Prostate gland (tissue), 2 donors: ENCODE data around the gene TBX4. TPM values are rescaled to one million over a fixed set of nuclear protein-coding genes. Genes with fewer than 3 reads are reported as not detected.
"Not testable (repeated sequence)": the region's sequence is repeated elsewhere in the genome, so short reads cannot be mapped to it uniquely, and the experiment has no call there.

ENCODE experiments used
- DNase-seq: peaks from one replicate; pipeline ENCODE4 v3.0.0-alpha.2; 2019; ENCODE audit warnings: low spot score
- H3K27ac ChIP-seq, 2 donors: fragments of 200-600 bp; sonication (generic); 2 replicates each; pipeline ENCODE4 v1.5.1; 2017 to 2019
- H3K27me3 ChIP-seq: fragments of 200-600 bp; sonication (generic); replicated peaks from 2 replicates; pipeline ENCODE4 v1.5.1; 2019; ENCODE audit not compliant: insufficient read depth
- H3K36me3 ChIP-seq, 2 donors: fragments of 200-600 bp; sonication (generic); 1 replicate in 1 of 2; 2 replicates in 1 of 2; pipeline versions ENCODE4 v1.5.1 to v1.8.1; 2017 to 2019
- H3K4me1 ChIP-seq: fragments of 200-600 bp; sonication (generic); replicated peaks from 2 replicates; pipeline ENCODE4 v1.5.1; 2019
- H3K4me3 ChIP-seq, 2 donors: fragments of 200-600 bp; sonication (generic); 2 replicates each; pipeline ENCODE4 v1.5.1; 2017 to 2019
- H3K9me3 ChIP-seq: fragments of 200-600 bp; sonication (generic); 2 replicates; pipeline ENCODE4 v1.5.1; 2017
- CTCF ChIP-seq, 4 experiments: fragments of 200-600 bp in 2 of 4; fragments of 450-650 bp in 2 of 4; sonication (generic) in 2 of 4; IDR thresholded peaks; 1 replicate in 3 of 4; 2 replicates in 1 of 4; pipeline ENCODE4 v1.5.1; 2016 to 2019; ENCODE audit warnings: antibody characterized with exemption in 4 of 4, mild to moderate bottlenecking in 2 of 4, moderate library complexity in 2 of 4
- POLR2A ChIP-seq: fragments of 450-650 bp; IDR thresholded peaks from one replicate; pipeline ENCODE4 v1.6.1; 2016; ENCODE audit warnings: antibody characterized with exemption, mild to moderate bottlenecking
- POLR2AphosphoS5 ChIP-seq: sonication (generic); formaldehyde crosslinking; IDR thresholded peaks from one replicate; pipeline ENCODE4 v1.6.1; 2017; ENCODE audit warnings: antibody characterized with exemption
- WGBS: methylation state at CpG from one replicate; pipeline ENCODE4 v1.1.5; 2018; 5-methylcytosine and 5-hydroxymethylcytosine counted together
- intact Hi-C: fragments of 100-400 bp; cut with DNase I; formaldehyde crosslinking; loops from one replicate; pipeline ENCODE4 v1.14.2; 2022
- total RNA-seq, 2 donors: library from RNA; depleted of rRNA; stranded (reverse); fragments of >200 nt; gene quantifications; one replicate each; pipeline ENCODE4 v1.1.0, GENCODE V29; 2016

Gene TBX4
- total RNA-seq, 2 donors from 2014 or later, result 3.5 to 5.0 TPM

GRCh38 chr17:61519754-61520440 is 67.7 kb downstream of the TBX4 start:
- intact Hi-C loops, result no loop called here
- WGBS, result 81% methylated on average over 3 of the region's 3 CpGs
- H3K27me3 ChIP-seq, result no peaks in the 10 kb centered on the region
- H3K4me1 ChIP-seq, result no peaks in the 10 kb centered on the region
- H3K27ac ChIP-seq, result no peak overlapping the region
- H3K4me3 ChIP-seq, result no peak overlapping the region
- TF ChIP-seq POLR2A (no peak), CTCF (IDR thresholded peaks at IDR 0.05) (no peak), POLR2AphosphoS5 (no peak)
- no peaks in the 10 kb centered on the region for H3K36me3 ChIP-seq
- DNase-seq, result no peak
- H3K9me3 ChIP-seq, result no peaks in the 10 kb centered on the region

- DNase-seq, result no peak
- no peak for TF ChIP-seq CTCF (IDR thresholded peaks at IDR 0.05)
- TF ChIP-seq POLR2A, result no peak
- no peak for TF ChIP-seq POLR2AphosphoS5
- H3K27me3 ChIP-seq, result no peaks in the 10 kb centered on the region
- H3K27ac ChIP-seq, result no peak overlapping the region
- no peaks in the 10 kb centered on the region for H3K4me1 ChIP-seq
- no peaks in the 10 kb centered on the region for H3K9me3 ChIP-seq
- H3K4me3 ChIP-seq, result no peak overlapping the region
- intact Hi-C loops, result no loop called here
- WGBS, result 91% methylated on average over 3 of the region's 3 CpGs
- no peaks in the 10 kb centered on the region for H3K36me3 ChIP-seq
Observed at GRCh38 chr17:61520897-61521296, 68.7 kb downstream of the TBX4 start.

GRCh38 chr17:61522088-61522487 is 69.9 kb downstream of the TBX4 start:
- no peaks in the 10 kb centered on the region for H3K9me3 ChIP-seq
- no peak overlapping the region for H3K4me3 ChIP-seq
- H3K27me3 ChIP-seq, result no peaks in the 10 kb centered on the region
- TF ChIP-seq CTCF (IDR thresholded peaks at IDR 0.05) (no peak), POLR2A (no peak), POLR2AphosphoS5 (no peak)
- intact Hi-C loops, result no loop called here
- no peaks in the 10 kb centered on the region for H3K36me3 ChIP-seq
- H3K27ac ChIP-seq, result no peak overlapping the region
- WGBS, result 68% methylated on average over 1 of the region's 1 CpG
- H3K4me1 ChIP-seq, result no peaks in the 10 kb centered on the region
- DNase-seq, result no peak

GRCh38 chr17:61524319-61524718 is 72.1 kb downstream of the TBX4 start:
- whole genome bisulfite sequencing, result 65% methylated on average over 3 of the region's 3 CpGs
- intact Hi-C loops, result no loop called here
- H3K4me3 ChIP-seq, result no peak overlapping the region
- DNase-seq, result no peak
- TF ChIP-seq POLR2A (no peak), POLR2AphosphoS5 (no peak), CTCF (IDR thresholded peaks at IDR 0.05) (no peak)
- no peaks in the 10 kb centered on the region for H3K36me3 ChIP-seq
- no peaks in the 10 kb centered on the region for H3K9me3 ChIP-seq
- H3K4me1 ChIP-seq, result no peaks in the 10 kb centered on the region
- H3K27me3 ChIP-seq, result no peaks in the 10 kb centered on the region
- H3K27ac ChIP-seq, result no peak overlapping the region

GRCh38 chr17:61527441-61527840 is 75.2 kb downstream of the TBX4 start:
- H3K27me3 ChIP-seq, DNase-seq, H3K4me3 ChIP-seq, H3K4me1 ChIP-seq, intact Hi-C loops, H3K9me3 ChIP-seq, H3K36me3 ChIP-seq, H3K27ac ChIP-seq: not testable (repeated sequence)
- 94% methylated on average over 2 of the region's 2 CpGs for WGBS
